ENCODE measurements around the gene DPP4. TPM values are rescaled to one million over a fixed set of nuclear protein-coding genes. Genes with fewer than 3 reads are reported as not detected.
"Not testable (repeated sequence)": the region's sequence is repeated elsewhere in the genome, so short reads cannot be mapped to it uniquely, and the experiment has no call there.

DPP4 gene
- total and polyA plus RNA-seq, 9 donors: 6.3 to 20.2 (median 12.5) TPM

GRCh38 chr2:161981679-161982250 lies 92.2 kb downstream of the DPP4 start:
- Histone ChIP-seq H3K27me3 (ENCODE audit: control insufficient read depth, insufficient read depth, low read length) (no peaks in the 10 kb centered on the region), H3K36me3 (ENCODE audit: control insufficient read depth, insufficient read depth, low read length) (no peaks in the 10 kb centered on the region), H3K4me1 (ENCODE audit: control insufficient read depth, insufficient read depth, low read length) (no peaks in the 10 kb centered on the region), H3K4me3 (ENCODE audit: low read length) (no peak overlapping the region), H3K9me3 (replicated peaks; ENCODE audit: control insufficient read depth, low read depth, low read length) (no peaks in the 10 kb centered on the region), H3K27ac (ENCODE audit: low read length) (no peak overlapping the region)
- 89% methylated on average over 6 of the region's 10 CpGs for WGBS (ENCODE audit: insufficient coverage)
- no peak for DNase-seq

GRCh38 chr2:161980976-161981375 lies 93.0 kb downstream of the DPP4 start:
- Histone ChIP-seq H3K4me1 (ENCODE audit: control insufficient read depth, insufficient read depth, low read length) (no peaks in the 10 kb centered on the region), H3K36me3 (ENCODE audit: control insufficient read depth, insufficient read depth, low read length) (no peaks in the 10 kb centered on the region), H3K9me3 (replicated peaks; ENCODE audit: control insufficient read depth, low read depth, low read length) (no peaks in the 10 kb centered on the region), H3K27ac (ENCODE audit: low read length) (no peak overlapping the region), H3K4me3 (ENCODE audit: low read length) (no peak overlapping the region), H3K27me3 (ENCODE audit: control insufficient read depth, insufficient read depth, low read length) (no peaks in the 10 kb centered on the region)
- no peak for DNase-seq
- no CpG with 5 or more reads among the region's 1 CpG for WGBS (ENCODE audit: insufficient coverage)

- Histone ChIP-seq H3K4me3 (ENCODE audit: low read length) (no peak overlapping the region), H3K4me1 (ENCODE audit: control insufficient read depth, insufficient read depth, low read length) (no peaks in the 10 kb centered on the region), H3K27ac (ENCODE audit: low read length) (no peak overlapping the region), H3K27me3 (ENCODE audit: control insufficient read depth, insufficient read depth, low read length) (no peaks in the 10 kb centered on the region), H3K9me3 (replicated peaks; ENCODE audit: control insufficient read depth, low read depth, low read length) (no peaks in the 10 kb centered on the region), H3K36me3 (ENCODE audit: control insufficient read depth, insufficient read depth, low read length) (no peaks in the 10 kb centered on the region)
- WGBS (ENCODE audit: insufficient coverage): no CpG with 5 or more reads among the region's 2 CpGs
- peak; percentile 13 for DNase-seq
Measured at GRCh38 chr2:161979490-161979889, 94.5 kb downstream of the DPP4 start.

- H3K9me3 ChIP-seq (replicated peaks; ENCODE audit: control insufficient read depth, low read depth, low read length); H3K4me3 ChIP-seq (ENCODE audit: low read length); H3K36me3 ChIP-seq (ENCODE audit: control insufficient read depth, insufficient read depth, low read length); H3K27me3 ChIP-seq (ENCODE audit: control insufficient read depth, insufficient read depth, low read length); H3K27ac ChIP-seq (ENCODE audit: low read length); H3K4me1 ChIP-seq (ENCODE audit: control insufficient read depth, insufficient read depth, low read length); DNase-seq: not testable (repeated sequence)
- 81% methylated on average over 5 of the region's 6 CpGs for WGBS (ENCODE audit: insufficient coverage)
Measured at GRCh38 chr2:161977926-161978325, 96.1 kb downstream of the DPP4 start.

- no peaks in the 10 kb centered on the region for H3K9me3 ChIP-seq (replicated peaks; ENCODE audit: control insufficient read depth, low read depth, low read length)
- H3K4me1 ChIP-seq (ENCODE audit: control insufficient read depth, insufficient read depth, low read length): no peaks in the 10 kb centered on the region
- no peak overlapping the region for H3K4me3 ChIP-seq (ENCODE audit: low read length)
- no peak for DNase-seq
- no peak overlapping the region for H3K27ac ChIP-seq (ENCODE audit: low read length)
- no peaks in the 10 kb centered on the region for H3K36me3 ChIP-seq (ENCODE audit: control insufficient read depth, insufficient read depth, low read length)
- no peaks in the 10 kb centered on the region for H3K27me3 ChIP-seq (ENCODE audit: control insufficient read depth, insufficient read depth, low read length)
Measured at GRCh38 chr2:161976917-161977316, 97.1 kb downstream of the DPP4 start.

GRCh38 chr2:161976295-161976694 lies 97.7 kb downstream of the DPP4 start:
- DNase-seq: no peak
- Histone ChIP-seq H3K4me3 (ENCODE audit: low read length) (no peak overlapping the region), H3K27me3 (ENCODE audit: control insufficient read depth, insufficient read depth, low read length) (no peaks in the 10 kb centered on the region), H3K36me3 (ENCODE audit: control insufficient read depth, insufficient read depth, low read length) (no peaks in the 10 kb centered on the region), H3K27ac (ENCODE audit: low read length) (no peak overlapping the region), H3K4me1 (ENCODE audit: control insufficient read depth, insufficient read depth, low read length) (no peaks in the 10 kb centered on the region), H3K9me3 (replicated peaks; ENCODE audit: control insufficient read depth, low read depth, low read length) (no peaks in the 10 kb centered on the region)
- 67% methylated on average over 1 of the region's 1 CpG for WGBS (ENCODE audit: insufficient coverage)

GRCh38 chr2:161975813-161976160 lies 98.2 kb downstream of the DPP4 start:
- H3K9me3 ChIP-seq (replicated peaks; ENCODE audit: control insufficient read depth, low read depth, low read length): no peaks in the 10 kb centered on the region
- no CpG with 5 or more reads among the region's 2 CpGs for WGBS (ENCODE audit: insufficient coverage)
- no peaks in the 10 kb centered on the region for H3K27me3 ChIP-seq (ENCODE audit: control insufficient read depth, insufficient read depth, low read length)
- H3K4me3 ChIP-seq (ENCODE audit: low read length): no peak overlapping the region
- H3K27ac ChIP-seq (ENCODE audit: low read length): no peak overlapping the region
- H3K4me1 ChIP-seq (ENCODE audit: control insufficient read depth, insufficient read depth, low read length): no peaks in the 10 kb centered on the region
- no peak for DNase-seq
- no peaks in the 10 kb centered on the region for H3K36me3 ChIP-seq (ENCODE audit: control insufficient read depth, insufficient read depth, low read length)

- DNase-seq: peak; percentile 59
- no peaks in the 10 kb centered on the region for H3K36me3 ChIP-seq (ENCODE audit: control insufficient read depth, insufficient read depth, low read length)
- no peak overlapping the region for H3K4me3 ChIP-seq (ENCODE audit: low read length)
- no CpG with 5 or more reads among the region's 3 CpGs for WGBS (ENCODE audit: insufficient coverage)
- no peaks in the 10 kb centered on the region for H3K27me3 ChIP-seq (ENCODE audit: control insufficient read depth, insufficient read depth, low read length)
- H3K27ac ChIP-seq (ENCODE audit: low read length): no peak overlapping the region
- H3K4me1 ChIP-seq (ENCODE audit: control insufficient read depth, insufficient read depth, low read length): no peaks in the 10 kb centered on the region
- no peaks in the 10 kb centered on the region for H3K9me3 ChIP-seq (replicated peaks; ENCODE audit: control insufficient read depth, low read depth, low read length)
Measured at GRCh38 chr2:161975062-161975812, 98.8 kb downstream of the DPP4 start.

- H3K9me3 ChIP-seq (replicated peaks; ENCODE audit: control insufficient read depth, low read depth, low read length): no peaks in the 10 kb centered on the region
- H3K4me3 ChIP-seq (ENCODE audit: low read length): no peak overlapping the region
- no CpG with 5 or more reads among the region's 2 CpGs for WGBS (ENCODE audit: insufficient coverage)
Measured at GRCh38 chr2:161974461-161974860, 99.6 kb downstream of the DPP4 start.

GRCh38 chr2:161972866-161973265 lies 101.1 kb downstream of the DPP4 start:
- H3K4me1 ChIP-seq (ENCODE audit: control insufficient read depth, insufficient read depth, low read length): no peaks in the 10 kb centered on the region
- no peak overlapping the region for H3K27ac ChIP-seq (ENCODE audit: low read length)
- H3K27me3 ChIP-seq (ENCODE audit: control insufficient read depth, insufficient read depth, low read length): no peaks in the 10 kb centered on the region
- DNase-seq: no peak
- H3K9me3 ChIP-seq (replicated peaks; ENCODE audit: control insufficient read depth, low read depth, low read length): no peaks in the 10 kb centered on the region
- no peaks in the 10 kb centered on the region for H3K36me3 ChIP-seq (ENCODE audit: control insufficient read depth, insufficient read depth, low read length)
- no peak overlapping the region for H3K4me3 ChIP-seq (ENCODE audit: low read length)
- WGBS (ENCODE audit: insufficient coverage): 83% methylated on average over 1 of the region's 2 CpGs

More at GRCh38 chr2:161974461-161974860, 99.6 kb downstream of the DPP4 start:
- no peak for DNase-seq
- H3K4me1 ChIP-seq (ENCODE audit: control insufficient read depth, insufficient read depth, low read length): no peaks in the 10 kb centered on the region
- H3K27ac ChIP-seq (ENCODE audit: low read length): no peak overlapping the region
- H3K27me3 ChIP-seq (ENCODE audit: control insufficient read depth, insufficient read depth, low read length): no peaks in the 10 kb centered on the region
- no peaks in the 10 kb centered on the region for H3K36me3 ChIP-seq (ENCODE audit: control insufficient read depth, insufficient read depth, low read length)

Measured in muscle of leg (tissue), 11 donors.